EL (cell line): Measurements from ENCODE around the gene SORCS3.
A peak's percentile ranks its signal among the peaks of the same experiment; 100 is the strongest.

Source experiments
- DNase-seq: peaks from one replicate; pipeline ENCODE4 v3.0.0-alpha.2; 2016

The SORCS3 gene

GRCh38 chr10:104641187-104641936 is at the start of gene SORCS3:
SORCS3 (plus strand) TSS chr10:104641290.
- DNase-seq, result no peak

DNA sequence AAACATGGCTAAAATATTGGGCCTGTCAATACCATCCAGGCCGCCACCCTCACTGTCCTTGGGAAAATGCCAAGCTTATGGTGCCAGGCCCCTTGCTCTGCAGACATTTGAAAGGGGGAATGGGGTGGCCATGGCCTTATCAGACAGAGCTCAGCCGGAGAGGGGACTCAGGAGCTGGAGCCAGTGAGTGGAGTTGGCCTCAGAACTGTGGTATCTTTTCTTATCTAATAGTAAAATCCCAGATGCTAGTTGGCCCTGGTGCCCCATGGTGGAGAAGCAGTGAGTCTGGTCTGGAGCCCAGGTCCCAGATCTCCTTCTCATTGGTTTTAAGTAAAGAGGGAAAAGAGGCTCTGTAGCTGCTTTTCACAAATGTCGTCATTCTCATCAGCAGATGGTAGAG is 49.6 kb upstream of the SORCS3 start:
- no peak for DNase-seq

GRCh38 chr10:104601166-104601565 is 39.9 kb upstream of the SORCS3 start:
- no peak for DNase-seq

DNA sequence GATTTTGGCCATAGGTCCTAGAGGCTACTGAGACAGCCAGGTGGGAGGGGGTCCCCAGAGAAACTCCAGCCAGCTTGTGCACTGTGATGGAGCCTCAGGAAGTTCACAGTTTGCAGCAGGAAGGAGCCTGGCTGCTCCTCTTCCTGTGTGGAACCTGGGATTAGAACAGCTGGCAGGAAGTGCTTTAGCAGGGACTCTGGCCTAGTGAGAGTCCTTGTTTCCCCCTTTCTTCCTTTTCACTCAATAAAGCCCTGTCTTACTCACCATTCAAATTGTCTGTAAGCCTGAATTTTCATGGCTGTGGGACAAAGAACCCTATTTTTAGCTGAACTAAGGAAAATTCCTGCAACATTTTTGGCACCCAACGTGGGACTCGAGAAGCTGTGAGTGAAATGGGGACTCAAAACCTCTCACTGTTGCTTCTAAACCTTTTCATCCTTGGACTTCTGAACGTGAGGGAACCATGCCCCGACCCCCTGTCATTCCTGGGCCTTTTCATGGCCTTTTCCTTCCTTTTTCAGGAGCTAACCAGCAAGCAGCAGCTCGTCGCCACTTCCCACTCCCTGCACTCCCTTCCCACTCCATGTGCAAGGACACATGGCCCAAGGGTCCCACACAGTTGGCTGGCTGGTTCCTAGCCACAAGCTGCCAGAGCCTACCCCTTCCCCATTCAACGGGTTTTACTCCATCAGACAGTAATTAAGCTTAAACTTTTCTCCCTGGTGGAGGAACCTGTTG is 32.8 kb upstream of the SORCS3 start:
- DNase-seq, result no peak

GRCh38 chr10:104612571-104613205 is 28.4 kb upstream of the SORCS3 start:
- DNase-seq, result peak; percentile 16

GRCh38 chr10:104613406-104613805 is 27.7 kb upstream of the SORCS3 start:
- DNase-seq, result no peak

DNA sequence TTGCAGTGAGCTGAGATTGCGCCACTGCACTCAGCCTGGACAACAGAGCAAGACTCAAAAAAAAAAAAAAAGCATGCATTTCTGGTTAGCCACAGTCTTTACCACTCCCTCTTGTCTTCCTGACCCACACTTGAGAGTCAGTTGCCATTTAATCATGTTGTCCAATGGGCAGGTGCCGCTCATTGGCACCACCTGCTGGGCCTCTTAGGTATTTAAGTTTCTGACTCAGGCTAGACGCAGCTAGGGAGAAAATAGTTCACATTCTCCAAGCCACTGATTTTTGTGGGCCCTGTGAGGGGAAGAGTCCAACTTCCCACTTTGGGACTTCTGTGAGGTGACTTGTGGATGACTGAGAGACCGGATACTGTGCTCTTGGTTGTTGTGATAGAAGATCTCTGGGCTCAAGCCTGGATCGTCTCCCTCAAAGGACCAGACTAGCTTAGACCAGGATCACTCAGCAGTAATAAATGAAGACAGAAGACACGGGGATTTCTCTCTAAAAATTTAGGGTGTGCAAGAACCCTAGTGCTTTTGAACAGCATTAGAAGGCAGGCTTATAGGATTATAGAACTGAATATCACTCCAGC is 26.8 kb upstream of the SORCS3 start:
- DNase-seq, result peak; percentile 38

DNA sequence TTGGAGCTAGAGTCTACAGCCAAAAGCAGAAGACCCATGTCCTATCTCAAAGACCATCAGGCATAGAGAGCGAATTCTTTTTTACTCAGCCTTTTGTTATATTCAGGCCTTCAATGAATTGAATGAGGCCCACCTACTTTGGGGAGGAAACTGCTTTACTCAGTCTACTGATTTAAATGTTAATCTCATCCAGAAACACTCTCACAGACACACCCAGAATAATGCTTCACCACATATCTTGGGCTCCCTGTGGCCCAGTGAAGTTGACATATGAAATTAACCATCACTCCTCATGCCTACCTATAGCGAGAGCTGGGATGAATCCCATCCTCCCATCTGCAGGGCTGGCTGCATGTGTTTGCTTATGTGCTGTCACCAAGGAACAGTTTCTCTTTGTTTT is 26.0 kb upstream of the SORCS3 start:
- no peak for DNase-seq

DNA sequence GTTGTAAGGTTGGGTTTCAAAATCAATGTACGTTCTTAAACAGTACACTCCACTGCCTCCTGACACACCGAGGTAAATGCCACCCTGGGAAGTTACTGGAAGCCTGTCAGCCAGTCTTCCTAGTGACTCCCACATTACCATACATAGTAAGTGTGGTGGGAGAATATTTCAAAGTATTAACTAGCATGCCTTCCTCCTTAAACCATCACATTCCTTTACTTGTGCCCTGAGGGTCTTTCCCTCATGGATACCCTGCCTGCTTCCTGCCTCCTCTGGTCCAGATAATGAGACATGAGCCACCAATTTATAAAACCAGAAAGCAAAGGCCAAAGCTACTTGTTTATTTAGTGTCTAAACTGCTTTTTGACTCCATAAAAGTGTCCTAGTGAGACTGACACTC is 23.3 kb upstream of the SORCS3 start:
- DNase-seq, result peak; percentile 71

DNA sequence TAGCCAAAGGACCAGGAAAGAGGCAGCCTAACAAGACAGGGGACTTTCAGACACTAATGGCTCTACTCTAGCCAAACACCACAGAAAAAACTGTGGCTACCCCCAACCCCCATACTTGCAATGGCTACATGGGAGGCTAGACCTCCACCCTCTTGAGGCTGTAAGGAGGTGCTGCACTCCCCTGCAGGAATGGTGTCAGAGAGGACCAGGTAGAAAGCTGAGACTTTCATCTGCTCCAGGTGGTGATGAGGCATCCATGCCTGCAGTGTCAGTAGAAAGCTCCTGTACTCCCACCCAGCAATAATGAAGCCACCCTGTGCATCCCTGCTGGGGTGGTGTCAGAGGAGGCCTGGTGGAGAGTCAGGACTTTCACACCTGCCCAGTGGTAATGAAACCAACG is 18.9 kb upstream of the SORCS3 start:
- no peak for DNase-seq

GRCh38 chr10:104622598-104623209 is 18.4 kb upstream of the SORCS3 start:
- peak; percentile 35 for DNase-seq

DNA sequence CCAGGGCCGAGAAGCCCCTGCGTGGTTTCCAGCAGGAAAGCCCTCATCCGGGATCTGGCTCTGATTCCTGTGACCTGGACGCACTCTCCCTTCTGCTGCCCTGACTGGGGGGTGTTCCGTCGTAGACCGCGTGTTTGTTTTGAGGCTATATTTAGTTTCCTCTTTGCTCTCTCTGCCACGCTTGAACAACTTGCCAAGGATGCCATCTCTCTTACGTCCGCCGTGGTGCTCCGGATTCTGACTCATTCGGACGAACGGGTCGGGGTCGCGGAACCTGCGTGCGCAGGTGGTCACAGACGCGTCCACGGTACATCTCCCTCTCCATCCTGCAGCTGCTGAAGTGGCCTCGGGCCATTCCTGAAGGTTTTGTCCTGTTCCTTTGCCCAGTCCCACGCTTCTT is 10.4 kb upstream of the SORCS3 start:
- no peak for DNase-seq

- no peak for DNase-seq
Observed at GRCh38 chr10:104631946-104632345, 9.1 kb upstream of the SORCS3 start.

- DNase-seq, result no peak
Observed at GRCh38 chr10:104638861-104639589, 2.1 kb upstream of the SORCS3 start.

GRCh38 chr10:104639590-104640338 is 1.3 kb upstream of the SORCS3 start:
- DNase-seq, result no peak

DNA sequence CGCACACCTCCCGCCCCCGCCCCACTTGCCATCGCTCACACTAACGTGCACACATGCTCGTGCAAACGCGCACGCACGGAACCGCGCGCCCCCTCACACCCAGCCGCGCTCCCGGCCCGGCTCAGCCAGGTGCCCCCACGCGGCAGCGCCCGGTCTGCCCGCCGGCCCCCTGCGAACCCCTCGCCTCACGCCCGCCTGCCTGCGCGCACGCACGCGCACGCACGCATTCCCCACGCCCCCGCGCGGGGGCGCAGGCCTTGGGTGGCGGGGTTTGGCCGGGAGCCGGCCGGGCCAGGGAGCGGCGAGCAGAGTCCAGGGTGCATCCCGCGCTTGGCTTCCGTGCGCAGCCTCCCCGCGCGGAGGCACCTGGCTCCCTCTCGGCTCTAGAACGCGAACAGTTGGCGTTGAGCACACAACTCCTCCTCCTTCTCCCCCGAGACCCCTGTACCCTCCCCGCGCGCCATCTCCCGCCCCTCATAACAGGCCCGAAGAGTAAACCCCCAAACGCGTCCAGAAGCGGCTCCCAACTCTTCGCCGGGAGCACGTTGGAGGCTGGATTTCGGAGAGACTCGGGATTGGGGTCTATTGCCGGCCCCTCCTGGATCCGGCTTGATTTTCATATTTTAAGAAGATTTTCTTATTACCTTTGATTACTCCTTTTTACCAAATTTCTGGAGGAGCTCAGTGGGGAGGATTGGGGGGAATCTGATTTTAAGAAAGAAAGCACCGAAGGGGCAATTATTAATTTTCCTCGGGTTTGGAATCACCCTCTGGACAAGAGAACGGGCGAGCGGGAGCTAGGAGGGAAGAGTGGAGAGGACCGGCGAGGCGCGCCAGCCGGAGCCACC is 527 bp upstream of the SORCS3 start:
- DNase-seq, result no peak

DNA sequence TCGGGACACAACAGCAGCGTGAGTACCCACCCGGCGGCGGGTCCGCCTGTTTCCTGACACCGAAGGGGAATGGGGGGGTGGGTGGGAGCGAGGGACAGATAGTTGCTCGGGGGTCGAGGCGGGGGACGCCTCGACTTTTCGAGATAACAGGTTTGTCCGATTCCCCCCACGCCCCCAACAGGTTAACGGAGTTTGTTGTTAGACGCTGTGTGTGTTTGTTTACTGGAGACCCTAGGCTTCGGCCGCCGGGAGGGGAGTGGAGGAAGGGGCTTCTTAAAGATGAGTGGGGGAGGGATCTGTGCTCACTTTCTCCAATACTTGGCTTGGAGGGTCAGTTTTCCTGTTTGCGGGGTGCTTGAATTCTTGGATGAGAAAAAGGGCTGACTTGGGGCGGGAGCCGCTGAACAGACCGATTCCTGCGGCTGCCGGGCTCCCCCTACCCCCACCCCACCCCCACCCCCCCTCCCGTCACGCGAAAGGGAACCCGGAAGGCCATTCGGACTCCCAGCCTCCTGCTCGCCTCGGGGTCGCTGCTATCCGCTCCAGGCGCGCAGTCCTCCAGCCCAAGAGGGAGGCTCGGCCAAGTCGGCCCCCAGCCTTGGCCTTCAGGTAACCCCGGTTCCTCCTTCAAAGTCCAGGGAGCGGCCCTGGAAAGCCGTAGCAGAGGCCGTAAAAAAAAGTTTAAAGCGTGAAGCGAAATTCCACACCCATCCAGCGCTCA is 1.0 kb downstream of the SORCS3 start:
- DNase-seq, result no peak

DNA sequence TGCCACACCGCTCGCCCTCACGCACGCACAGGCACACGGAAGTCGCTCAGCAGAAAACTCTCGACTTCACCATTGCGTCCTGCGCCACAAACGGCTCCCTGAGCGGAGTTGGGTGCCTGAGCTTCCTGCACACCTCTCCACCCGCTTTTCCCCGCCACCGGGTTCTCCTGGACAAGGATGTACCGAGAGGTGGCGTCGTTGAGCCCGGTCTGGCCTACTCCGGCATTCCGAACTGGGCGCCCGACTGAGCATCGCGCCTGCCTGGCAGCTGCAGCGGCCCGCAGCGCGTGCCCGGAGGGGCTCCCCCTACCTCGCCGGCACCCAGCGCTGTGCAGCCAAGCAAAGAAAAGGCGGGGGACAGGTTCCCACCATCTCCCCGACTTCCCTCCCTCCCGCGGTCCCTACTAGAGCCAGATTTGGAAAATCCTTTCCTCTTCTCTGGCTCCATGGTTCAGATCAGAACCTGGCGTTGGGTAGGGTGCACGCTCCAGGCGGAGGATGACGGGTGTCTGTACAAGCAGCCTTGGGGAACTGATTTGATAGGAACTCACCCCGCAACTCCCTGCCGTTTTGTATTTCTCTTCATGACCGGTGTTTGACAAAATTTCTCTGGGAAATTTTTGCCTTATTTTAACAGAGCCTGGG is 1.7 kb downstream of the SORCS3 start:
- peak; percentile 46 for DNase-seq

DNA sequence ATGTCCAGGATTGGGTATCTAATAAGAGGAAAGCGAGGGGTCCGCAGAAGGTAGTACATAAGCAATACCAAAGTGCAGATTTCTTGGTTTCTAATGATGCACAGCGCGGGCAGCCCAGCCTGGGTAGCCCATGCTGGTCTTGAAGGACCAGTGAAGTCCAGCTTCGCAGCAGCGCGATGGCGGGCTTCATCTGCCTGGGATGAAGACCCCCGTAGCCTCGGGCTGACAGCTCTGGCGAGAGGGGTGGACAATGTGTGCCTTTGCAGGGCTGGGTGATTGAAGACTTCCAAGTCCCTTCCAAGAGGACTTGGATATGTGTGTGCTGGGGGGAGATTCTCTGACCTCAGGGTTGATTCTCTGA is 2.2 kb downstream of the SORCS3 start:
- no peak for DNase-seq

DNA sequence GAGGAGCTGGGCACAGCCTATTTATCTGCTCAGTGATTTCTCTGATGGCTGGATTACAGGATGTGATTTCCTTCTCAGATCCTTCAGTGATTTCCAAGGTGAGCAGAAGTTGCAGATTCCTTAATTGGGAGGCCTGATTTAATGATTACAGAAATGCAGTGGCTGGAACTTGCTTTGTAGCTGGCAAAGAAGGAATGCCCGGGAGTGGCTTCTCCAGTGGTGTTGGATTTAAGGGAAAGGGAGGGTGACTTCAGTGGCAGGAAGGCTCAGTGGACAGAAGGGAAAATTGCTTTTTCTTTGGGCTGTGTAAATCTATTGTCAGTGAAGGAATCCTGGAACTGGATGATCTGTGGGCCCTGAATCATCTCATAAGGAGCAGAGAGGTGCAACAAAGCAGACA is 5.1 kb downstream of the SORCS3 start:
- no peak for DNase-seq
